Stimulated activated CD8-positive, alpha-beta memory T cell treated with anti-CD3 and anti-CD28 coated beads, Interleukin-4, amount 100 ng/mL, for 24 hours (primary cell): Measurements from ENCODE around the gene GALNS.
"Not testable (repeated sequence)": the region's sequence is repeated elsewhere in the genome, so short reads cannot be mapped to it uniquely, and the experiment has no call there.

Experiments
- DNase-seq: peaks from one replicate; pipeline ENCODE4 v3.0.0-alpha.2; 2020; ENCODE audit warnings: low read depth

GALNS gene

GRCh38 chr16:88784074-88784855 is 72.5 kb downstream of the GALNS start:
- DNase-seq = no peak

GRCh38 chr16:88783391-88784073 is 73.2 kb downstream of the GALNS start:
- DNase-seq = no peak

DNA sequence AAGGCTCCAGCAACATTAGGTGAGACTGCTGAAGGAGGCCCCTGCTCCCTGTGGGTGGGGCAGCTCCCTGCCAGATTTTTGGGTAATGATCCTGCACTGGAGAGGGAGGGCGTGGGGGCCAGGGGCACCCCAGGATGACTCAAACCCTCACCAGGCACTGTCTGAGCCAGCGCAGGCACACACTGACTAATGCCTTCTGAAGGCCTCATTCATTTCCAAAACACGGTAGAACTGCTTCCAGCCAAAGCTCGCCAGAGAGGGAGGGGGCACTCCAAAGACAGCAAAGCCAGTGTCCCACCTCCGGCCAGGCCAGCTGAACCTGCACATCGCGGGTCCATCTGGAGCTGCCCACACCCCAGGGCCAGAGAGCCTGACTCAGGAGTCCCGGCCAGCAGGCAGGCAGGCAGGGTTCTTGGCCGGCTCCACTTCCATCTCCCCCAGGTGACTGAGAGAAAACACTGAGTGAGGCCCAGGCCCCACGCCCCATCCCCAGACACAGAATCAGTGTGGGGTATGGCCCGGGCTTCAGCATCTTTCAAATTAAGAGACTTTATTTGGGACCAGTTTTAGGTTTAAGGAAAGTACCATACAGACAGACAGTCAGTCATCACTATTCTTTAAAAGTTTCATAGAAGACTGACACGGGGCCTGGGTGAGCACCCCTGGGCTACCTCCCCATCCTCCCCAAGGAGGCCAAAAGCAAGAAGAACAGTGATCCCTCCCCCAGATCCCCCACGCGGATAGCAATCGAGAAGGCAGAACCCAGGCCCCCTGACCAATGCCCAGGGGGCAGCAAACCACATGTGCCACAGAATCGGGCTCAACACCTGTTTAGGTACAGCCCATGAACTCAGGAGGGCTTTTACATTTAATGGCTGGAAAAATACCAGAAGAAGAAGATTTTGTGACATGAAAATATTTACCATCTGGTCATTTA is 74.0 kb downstream of the GALNS start:
- DNase-seq = peak; percentile 61

DNA sequence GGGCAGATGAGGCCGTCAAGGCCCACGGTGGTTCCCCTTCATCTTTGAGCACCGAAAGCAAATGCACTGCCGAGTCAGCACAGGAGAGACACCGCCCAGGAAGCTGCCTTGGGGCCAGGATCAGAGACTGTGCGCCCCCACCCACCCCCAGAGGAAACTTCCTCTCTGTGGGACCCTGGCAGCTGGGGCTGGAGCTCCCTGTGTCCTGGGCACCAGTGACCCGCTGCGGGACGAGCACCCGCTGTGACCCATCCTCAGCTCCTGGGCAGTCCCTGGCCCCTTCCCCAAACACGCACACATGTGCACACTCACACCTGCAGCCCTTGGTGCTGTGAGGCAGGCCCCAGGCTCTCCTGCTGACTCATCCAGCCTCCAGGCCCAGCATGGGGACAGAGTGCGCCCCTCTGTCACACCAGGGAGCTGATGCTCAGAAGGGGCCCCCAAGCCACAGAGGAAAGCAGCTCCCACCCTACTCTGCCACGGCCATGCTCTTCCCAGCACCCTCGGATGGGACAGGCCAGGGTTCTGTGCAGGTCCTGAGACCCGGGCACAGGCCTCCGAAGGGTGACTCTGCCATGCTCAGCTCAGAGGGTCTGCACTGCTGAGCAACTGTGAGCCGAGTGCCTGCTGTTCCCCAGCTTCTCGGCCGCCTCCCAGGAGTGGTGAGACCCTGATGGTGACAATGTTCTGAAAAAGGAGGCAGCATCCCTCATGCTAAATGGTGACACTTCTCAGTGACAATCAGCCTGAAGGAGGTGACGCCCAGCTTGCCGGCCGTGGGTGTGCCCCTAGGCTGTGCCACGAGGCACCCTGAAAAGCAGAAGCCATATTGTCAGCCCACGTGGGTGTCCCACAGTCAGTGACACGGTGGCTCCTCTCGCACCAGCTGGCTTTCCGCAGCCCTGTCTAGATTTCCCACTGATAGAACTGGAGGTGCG is 75.3 kb downstream of the GALNS start:
- DNase-seq = no peak

DNA sequence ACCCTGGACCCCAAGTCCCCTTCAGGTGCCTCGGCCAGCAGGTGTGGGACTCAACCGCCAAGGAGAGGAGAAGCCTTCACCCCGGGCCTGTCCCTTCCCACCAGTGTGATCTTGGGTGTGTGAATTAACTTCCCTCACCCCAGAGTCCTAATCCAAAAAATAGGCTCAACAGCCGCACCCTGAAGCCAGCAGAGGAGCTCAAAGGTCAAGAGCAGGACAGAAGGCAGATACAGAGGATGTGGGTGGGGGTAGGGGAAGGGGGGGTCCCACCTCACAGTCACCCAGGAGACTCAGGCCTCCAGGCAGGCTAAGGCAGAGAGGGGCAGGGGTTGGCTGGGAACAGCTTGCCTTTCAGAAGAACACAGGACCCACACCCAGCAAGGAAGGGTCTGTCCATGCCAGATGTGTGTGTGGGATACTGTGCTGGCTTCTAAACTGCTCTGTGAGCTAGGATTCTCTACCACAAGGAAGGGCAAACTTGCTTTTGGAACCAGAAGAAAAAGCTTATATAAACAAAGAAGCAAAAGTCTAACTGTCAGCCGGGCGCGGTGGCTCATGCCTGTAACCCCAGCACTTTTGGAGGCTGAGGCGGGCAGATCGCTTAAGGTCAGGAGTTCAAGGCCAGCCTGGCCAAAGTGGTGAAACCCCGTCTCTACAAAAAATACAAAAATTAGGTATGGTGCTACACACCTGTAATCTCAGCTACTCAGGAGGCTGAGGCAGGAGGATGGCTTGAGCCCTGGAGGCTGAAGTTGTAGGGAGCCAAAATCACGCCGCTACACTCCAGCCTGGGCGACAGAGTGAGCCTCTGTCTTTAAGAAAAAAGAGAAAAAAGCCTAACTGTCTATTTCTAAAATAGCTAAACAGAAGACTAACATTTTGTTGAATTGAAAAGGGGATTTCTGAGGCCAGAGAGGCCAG is 76.3 kb downstream of the GALNS start:
- DNase-seq = no peak

GRCh38 chr16:88779406-88780141 is 77.2 kb downstream of the GALNS start:
- DNase-seq = no peak

DNA sequence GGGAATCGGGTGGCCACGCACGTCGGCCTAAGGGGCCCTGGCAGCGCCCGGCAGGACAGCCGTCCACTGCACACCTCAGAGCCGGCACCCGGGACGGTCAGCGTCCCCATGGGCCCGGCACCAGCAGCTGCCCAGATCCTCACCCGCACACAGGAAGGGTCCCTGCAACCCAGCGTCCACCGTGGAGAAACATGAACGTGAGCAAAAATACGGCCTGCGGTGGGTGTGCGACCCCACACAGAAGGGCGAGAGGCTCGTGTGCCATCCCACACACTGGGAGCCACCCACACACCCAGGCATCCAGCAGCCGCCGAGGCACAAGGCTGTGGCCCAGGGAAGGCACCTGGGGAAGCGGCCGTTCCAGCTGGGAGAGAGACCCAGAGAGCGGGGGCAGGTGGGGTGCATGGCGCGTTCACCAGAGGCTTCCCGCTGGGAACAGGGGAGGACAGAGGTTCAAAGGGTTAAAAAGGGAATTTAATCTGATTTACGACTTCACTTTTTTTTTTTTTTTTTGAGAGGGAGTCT is 78.1 kb downstream of the GALNS start:
- DNase-seq = no peak

- no peak for DNase-seq
These were observed 78.5 kb downstream of the GALNS start for GRCh38 chr16:88778271-88778525.

- no peak for DNase-seq
These were observed 79.1 kb downstream of the GALNS start for GRCh38 chr16:88777471-88778270.

GRCh38 chr16:88775825-88776224 is 80.9 kb downstream of the GALNS start:
- DNase-seq = no peak

DNA sequence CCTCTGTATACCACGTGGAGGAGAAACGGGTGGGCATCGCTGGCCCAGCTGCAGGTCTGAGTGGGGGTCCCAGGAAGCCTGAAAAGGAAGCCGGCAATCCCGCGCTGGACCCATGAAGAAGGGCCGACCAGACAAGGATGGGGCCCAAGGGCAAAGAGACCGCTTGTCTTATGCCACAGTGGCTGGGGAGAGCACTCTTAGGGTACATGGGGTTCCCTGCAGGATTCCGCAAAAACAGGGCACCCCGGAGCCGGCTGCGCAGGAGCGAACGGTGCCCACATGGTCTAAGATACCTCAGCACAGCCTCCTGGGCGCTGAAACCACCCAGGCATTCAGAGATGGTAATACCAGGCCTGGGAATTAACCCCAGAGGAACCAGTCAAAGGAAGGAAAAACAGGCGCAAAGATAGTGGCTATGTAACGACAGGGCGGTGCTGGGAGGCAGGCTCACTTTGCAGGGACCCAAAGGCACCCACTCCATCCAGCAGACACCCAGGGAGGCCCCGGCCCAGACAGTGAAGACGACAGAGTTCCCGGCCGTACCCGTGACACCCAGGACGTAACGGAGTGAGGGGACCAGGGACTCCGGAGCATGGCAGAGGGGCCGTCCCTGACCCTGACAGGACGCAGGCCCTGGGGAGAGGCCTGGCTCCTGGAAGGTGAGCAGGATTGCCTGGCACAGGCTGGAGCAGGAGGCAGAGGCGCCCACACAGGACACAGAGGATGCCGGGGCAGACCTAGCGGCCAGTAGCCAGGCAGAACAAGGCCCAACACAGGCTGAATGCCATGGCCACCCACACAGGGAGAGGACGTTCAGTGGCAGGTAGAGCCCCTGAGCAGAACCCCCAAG is 82.0 kb downstream of the GALNS start:
- DNase-seq = no peak

GRCh38 chr16:88773812-88774291 is 82.9 kb downstream of the GALNS start:
- DNase-seq = no peak

GRCh38 chr16:88772871-88773811 is 83.6 kb downstream of the GALNS start:
- no peak for DNase-seq

- DNase-seq = not testable (repeated sequence)
These were observed 85.0 kb downstream of the GALNS start for GRCh38 chr16:88771781-88772180.

DNA sequence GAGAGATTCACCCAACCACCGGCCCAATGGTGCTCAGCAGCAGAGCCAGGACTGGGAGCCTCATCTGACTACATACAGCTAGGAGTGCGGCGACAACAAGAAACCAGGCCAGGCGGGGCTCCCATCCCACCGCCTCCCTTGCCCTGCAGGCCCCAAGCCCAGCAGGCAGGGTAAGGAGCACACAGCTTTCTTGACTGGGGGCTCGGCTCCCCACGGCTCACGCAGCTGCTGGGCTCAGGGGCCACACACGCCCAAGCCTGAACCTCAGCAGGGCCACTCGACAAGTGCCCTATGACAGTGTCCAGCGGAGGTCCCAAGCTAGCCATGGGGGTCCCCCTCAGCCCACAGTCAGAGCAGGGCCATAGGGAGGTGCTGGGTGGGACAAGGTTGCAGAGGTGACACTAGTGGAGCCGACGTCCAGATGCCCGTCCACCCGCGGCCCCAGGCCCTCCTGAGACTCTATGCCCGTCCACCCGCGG is 85.4 kb downstream of the GALNS start:
- no peak for DNase-seq
